Erythroblast (primary cell): ENCODE results near the gene CCDC92.

ENCODE experiments used
- GATA1 ChIP-seq: IDR thresholded peaks from 2 replicates; pipeline ENCODE4 v1.6.1; 2011; ENCODE audit warnings: low read depth, mild to moderate bottlenecking, control low read depth, low read length, moderate library complexity
- POLR2A ChIP-seq: IDR thresholded peaks from 2 replicates; pipeline ENCODE4 v1.6.1; 2011; ENCODE audit warnings: mild to moderate bottlenecking, low read length

GRCh38 chr12:123937707-123938591, 34.7 kb downstream of the CCDC92 start:
- TF ChIP-seq POLR2A, result no peak
- TF ChIP-seq GATA1, result no peak
